HUES6 (cell line): ENCODE results near the gene POLN.

Experiments used
- H3K27ac ChIP-seq: 2 replicates; pipeline ENCODE4 v1.7.0; 2013; ENCODE audit warnings: low read depth, mild to moderate bottlenecking, low read length, inconsistent platforms
- H3K27me3 ChIP-seq: 2 replicates; pipeline ENCODE4 v1.6.1; 2013; ENCODE audit warnings: low read length; ENCODE audit not compliant: control insufficient read depth, insufficient read depth
- H3K36me3 ChIP-seq: 2 replicates; pipeline ENCODE4 v1.6.1; 2013; ENCODE audit warnings: low read length; ENCODE audit not compliant: control insufficient read depth, insufficient read depth
- H3K4me1 ChIP-seq: 2 replicates; pipeline ENCODE4 v1.6.1; 2013; ENCODE audit warnings: low read length; ENCODE audit not compliant: control insufficient read depth, insufficient read depth
- H3K4me3 ChIP-seq: 2 replicates; pipeline ENCODE4 v1.5.1; 2013; ENCODE audit warnings: low read depth, low read length
- H3K9ac ChIP-seq: one replicate; pipeline ENCODE4 v1.6.1; 2013; ENCODE audit warnings: mild to moderate bottlenecking, low read length
- H3K9me3 ChIP-seq: 2 replicates; pipeline ENCODE4 v1.6.1; 2013; ENCODE audit warnings: low read depth, low read length; ENCODE audit not compliant: control insufficient read depth, insufficient read depth

POLN gene

GRCh38 chr4:2125831-2126230 is 116.1 kb downstream of the POLN start:
- no peak overlapping the region for H3K9ac ChIP-seq
- H3K9me3 ChIP-seq: no peaks in the 10 kb centered on the region
- no peaks in the 10 kb centered on the region for H3K36me3 ChIP-seq
- H3K4me3 ChIP-seq: no peak overlapping the region
- H3K27ac ChIP-seq: no peak overlapping the region
- no peaks in the 10 kb centered on the region for H3K4me1 ChIP-seq
- no peaks in the 10 kb centered on the region; the same call in 1 of the 2 replicates for H3K27me3 ChIP-seq

GRCh38 chr4:2125023-2125422 is 116.9 kb downstream of the POLN start:
- Histone ChIP-seq H3K4me3 (no peak overlapping the region), H3K4me1 (no peaks in the 10 kb centered on the region), H3K9me3 (no peaks in the 10 kb centered on the region), H3K27me3 (no peaks in the 10 kb centered on the region; the same call in 1 of the 2 replicates), H3K36me3 (no peaks in the 10 kb centered on the region), H3K9ac (no peak overlapping the region), H3K27ac (no peak overlapping the region)

- H3K27ac ChIP-seq: no peak overlapping the region
- no peaks in the 10 kb centered on the region for H3K36me3 ChIP-seq
- H3K9me3 ChIP-seq: no peaks in the 10 kb centered on the region
- no peak overlapping the region for H3K4me3 ChIP-seq
- H3K4me1 ChIP-seq: no peaks in the 10 kb centered on the region
- H3K27me3 ChIP-seq: no peaks in the 10 kb centered on the region
- H3K9ac ChIP-seq: no peak overlapping the region
Measured at GRCh38 chr4:2116687-2117400, 125.1 kb downstream of the POLN start.

- H3K36me3 ChIP-seq: no peaks in the 10 kb centered on the region
- H3K4me1 ChIP-seq: no peaks in the 10 kb centered on the region
- H3K4me3 ChIP-seq: no peak overlapping the region
- peaks cover 7% of the 10 kb centered on the region; the same call in 1 of the 2 replicates for H3K27me3 ChIP-seq
- H3K9ac ChIP-seq: no peak overlapping the region
- H3K27ac ChIP-seq: no peak overlapping the region
- peaks cover 8% of the 10 kb centered on the region; the same call in 1 of the 2 replicates for H3K9me3 ChIP-seq
Measured at GRCh38 chr4:2105559-2105958, 136.4 kb downstream of the POLN start.

- H3K4me3 ChIP-seq: no peak overlapping the region
- peaks cover 7% of the 10 kb centered on the region; the same call in 1 of the 2 replicates for H3K27me3 ChIP-seq
- H3K9ac ChIP-seq: no peak overlapping the region
- no peaks in the 10 kb centered on the region for H3K36me3 ChIP-seq
- no peak overlapping the region for H3K27ac ChIP-seq
- no peaks in the 10 kb centered on the region for H3K4me1 ChIP-seq
- H3K9me3 ChIP-seq: peaks cover 8% of the 10 kb centered on the region; the same call in 1 of the 2 replicates
Measured at GRCh38 chr4:2104556-2105345, 137.2 kb downstream of the POLN start.

GRCh38 chr4:2103843-2104547 is 137.9 kb downstream of the POLN start:
- Histone ChIP-seq H3K9me3 (peaks cover 8% of the 10 kb centered on the region; the same call in 1 of the 2 replicates), H3K27ac (no peak overlapping the region), H3K9ac (no peak overlapping the region), H3K4me1 (no peaks in the 10 kb centered on the region), H3K27me3 (0 out of 2 replicates have a peak, but pooled peaks cover 4% of the 10 kb centered on the region), H3K36me3 (no peaks in the 10 kb centered on the region), H3K4me3 (no peak overlapping the region)

GRCh38 chr4:2103127-2103842 is 138.6 kb downstream of the POLN start:
- no peak overlapping the region for H3K9ac ChIP-seq
- H3K4me1 ChIP-seq: no peaks in the 10 kb centered on the region
- H3K27ac ChIP-seq: no peak overlapping the region
- H3K27me3 ChIP-seq: no peaks in the 10 kb centered on the region
- no peaks in the 10 kb centered on the region for H3K36me3 ChIP-seq
- H3K4me3 ChIP-seq: no peak overlapping the region
- peaks cover 8% of the 10 kb centered on the region; the same call in 1 of the 2 replicates for H3K9me3 ChIP-seq

GRCh38 chr4:2102045-2102883 is 139.7 kb downstream of the POLN start:
- Histone ChIP-seq H3K9ac (no peak overlapping the region), H3K36me3 (no peaks in the 10 kb centered on the region), H3K4me3 (no peak overlapping the region), H3K27me3 (no peaks in the 10 kb centered on the region), H3K9me3 (peaks cover 8% of the 10 kb centered on the region; the same call in 1 of the 2 replicates), H3K4me1 (no peaks in the 10 kb centered on the region), H3K27ac (no peak overlapping the region)

GRCh38 chr4:2101346-2102044 is 140.4 kb downstream of the POLN start:
- H3K9me3 ChIP-seq: peaks cover 11% of the 10 kb centered on the region
- no peaks in the 10 kb centered on the region for H3K36me3 ChIP-seq
- H3K4me1 ChIP-seq: no peaks in the 10 kb centered on the region
- no peak overlapping the region for H3K9ac ChIP-seq
- no peaks in the 10 kb centered on the region for H3K27me3 ChIP-seq
- no peak overlapping the region for H3K4me3 ChIP-seq
- H3K27ac ChIP-seq: no peak overlapping the region
